PC-3 (cell line): Measurements from ENCODE around the gene FBXL16. TPM values are rescaled to one million over a fixed set of nuclear protein-coding genes. Genes with fewer than 3 reads are reported as not detected.

Source experiments
- ATAC-seq: fragments of 200-7000 bp; cut with Tn5 transposase; 2 replicates; pipeline ENCODE4 v1.9.1; 2020; ENCODE audit warnings: mild to moderate bottlenecking, moderate library complexity
- BruUV-seq: library from RNA; stranded (reverse); fragments of 400-500 nt; replicated peaks from 2 replicates; lab custom pipeline; 2021; lab: Mats Ljungman, UMichigan
- CTCF ChIA-PET: fragments of 300-600 bp; sonication (Branson Sonifier 250); formaldehyde crosslinking; loops from one replicate; lab custom pipeline; 2022; ENCODE audit warnings: antibody characterized with exemption; lab: Charles Lee
- POLR2A ChIA-PET: fragments of 300-600 bp; sonication (Branson Sonifier 250); formaldehyde crosslinking; loops from one replicate; lab custom pipeline; 2022; ENCODE audit warnings: antibody characterized with exemption; ENCODE audit not compliant: unreplicated experiment; lab: Charles Lee
- DNase-seq: peaks from one replicate; pipeline ENCODE4 v3.0.0-alpha.2; 2015
- H2AFZ ChIP-seq: fragments of 300-600 bp; sonication (generic); 2 replicates; pipeline ENCODE4 v1.6.0; 2016; ENCODE audit warnings: antibody characterized with exemption, low read length
- H3F3A ChIP-seq: fragments of 300-600 bp; sonication (generic); one replicate; pipeline ENCODE4 v1.6.0; 2017; ENCODE audit warnings: antibody characterized with exemption, low read length, control low read depth, mild to moderate bottlenecking; ENCODE audit not compliant: unreplicated experiment
- H3K27ac ChIP-seq: fragments of 300-600 bp; sonication (generic); 2 replicates; pipeline ENCODE4 v1.5.1; 2016; ENCODE audit warnings: mild to moderate bottlenecking, low read length
- H3K27me3 ChIP-seq: fragments of 300-600 bp; sonication (generic); 2 replicates; pipeline ENCODE4 v1.6.1; 2016; ENCODE audit warnings: low read length, mixed read lengths
- H3K36me3 ChIP-seq: fragments of 300-600 bp; sonication (generic); 2 replicates; pipeline ENCODE4 v1.6.1; 2016; ENCODE audit warnings: low read depth, mixed run types, low read length, mixed read lengths
- H3K4me1 ChIP-seq: fragments of 300-600 bp; sonication (generic); 2 replicates; pipeline ENCODE4 v1.5.1; 2016; ENCODE audit warnings: low read length; ENCODE audit not compliant: insufficient read depth
- H3K4me2 ChIP-seq: fragments of 300-600 bp; sonication (generic); 2 replicates; pipeline ENCODE4 v1.6.0; 2016; ENCODE audit warnings: low read length
- H3K4me3 ChIP-seq: fragments of 300-600 bp; sonication (generic); 2 replicates; pipeline ENCODE4 v1.5.1; 2016; ENCODE audit warnings: mild to moderate bottlenecking, low read length, mixed read lengths
- H3K79me2 ChIP-seq: fragments of 300-600 bp; sonication (generic); 2 replicates; pipeline ENCODE4 v1.6.1; 2017; ENCODE audit warnings: low read length, mixed read lengths
- H3K9ac ChIP-seq: fragments of 300-600 bp; sonication (generic); 2 replicates; pipeline ENCODE4 v1.6.0; 2016; ENCODE audit warnings: mild to moderate bottlenecking, low read length
- H3K9me2 ChIP-seq: fragments of 300-600 bp; sonication (generic); replicated peaks from 2 replicates; pipeline ENCODE4 v1.6.1; 2016; ENCODE audit warnings: mixed run types, low read length, mixed read lengths
- H3K9me3 ChIP-seq: fragments of 300-600 bp; sonication (generic); 2 replicates; pipeline ENCODE4 v1.6.1; 2016; ENCODE audit warnings: low read length, mixed read lengths
- H4K20me1 ChIP-seq: fragments of 300-600 bp; sonication (generic); 2 replicates; pipeline ENCODE4 v1.6.1; 2016; ENCODE audit warnings: low read length, mixed read lengths
- CTCF ChIP-seq: fragments of 300-600 bp; sonication (generic); conservative IDR thresholded peaks from 2 replicates; pipeline ENCODE4 v1.5.1; 2017; ENCODE audit warnings: antibody characterized with exemption, low read depth, mild to moderate bottlenecking, low read length
- EZH2 ChIP-seq: fragments of 300-600 bp; sonication (generic); IDR thresholded peaks from one replicate; pipeline ENCODE4 v1.6.1; 2017; ENCODE audit warnings: antibody characterized with exemption, mild to moderate bottlenecking, low read length; ENCODE audit not compliant: unreplicated experiment
- EZH2phosphoT487 ChIP-seq: fragments of 300-600 bp; sonication (generic); IDR thresholded peaks from 2 replicates; pipeline ENCODE4 v1.6.1; 2018; ENCODE audit warnings: mild to moderate bottlenecking, antibody characterized with exemption, low read length, borderline replicate concordance
- intact Hi-C: fragments of 100-400 bp; cut with micrococcal nuclease; formaldehyde crosslinking; loops from 2 replicates; pipeline ENCODE4 v1.9.0; 2023
- total RNA-seq: library from RNA; depleted of rRNA; stranded (reverse); fragments of >200 nt; gene quantifications from 2 replicates; pipeline ENCODE4 v1.2.3, GENCODE V29; 2014

FBXL16 gene
- total RNA-seq, 1 experiment from 2014 or later: 7.5 TPM

GRCh38 chr16:716200-716568 lies 10.6 kb upstream of the FBXL16 start:
- Histone ChIP-seq H4K20me1 (peaks cover 8% of the 10 kb centered on the region; the same call in 1 of the 2 replicates), H3K9me3 (no peaks in the 10 kb centered on the region), H3F3A (no peaks in the 10 kb centered on the region), H3K27ac (no peak overlapping the region), H3K9me2 (no peaks in the 10 kb centered on the region), H3K4me2 (peak overlapping the region; percentile 86), H3K9ac (peak overlapping the region; percentile 57), H2AFZ (no peak overlapping the region), H3K4me3 (peak overlapping the region; percentile 71), H3K79me2 (peaks cover 19% of the 10 kb centered on the region), H3K27me3 (no peaks in the 10 kb centered on the region), H3K36me3 (no peaks in the 10 kb centered on the region), H3K4me1 (peaks cover 33% of the 10 kb centered on the region)
- ATAC-seq (no peak), DNase-seq (no peak)
- CTCF ChIA-PET: interaction anchor here (0.6 to 0.8 kb wide), 3 partner anchors 12 to 72 kb away, joined by 3 to 9 read pairs (median 5); partner anchors contain the start of genes CHTF18 and RPUSD1
- TF ChIP-seq EZH2 (no peak), CTCF (no peak), EZH2phosphoT487 (no peak)
- POLR2A ChIA-PET: interaction anchor here (0.6 kb wide), 1 partner anchor 21 kb away, joined by 14 read pairs; no protein-coding TSS in a partner anchor
- TSS peak; percentile 30 for BruUV-seq
- intact Hi-C loops: loop anchor here (10.0 kb wide), 1 partner anchor 69 kb away; the partner anchor contains the start of genes CHTF18 and RPUSD1

GRCh38 chr16:715477-716199 lies 10.0 kb upstream of the FBXL16 start:
- peaks cover 8% of the 10 kb centered on the region; the same call in 1 of the 2 replicates for H4K20me1 ChIP-seq
- no TSS peak for BruUV-seq
- no peak overlapping the region for H3K27ac ChIP-seq
- intact Hi-C loops: loop anchor here (10.0 kb wide), 1 partner anchor 69 kb away; the partner anchor contains the start of genes CHTF18 and RPUSD1
- ChIA-PET POLR2A (interaction anchor here (0.6 kb wide), 1 partner anchor 22 kb away, joined by 14 read pairs; no protein-coding TSS in a partner anchor), CTCF (interaction anchor here (0.6 to 0.8 kb wide), 3 partner anchors 12 to 73 kb away, joined by 3 to 9 read pairs (median 5); partner anchors contain the start of genes CHTF18 and RPUSD1)
- no peaks in the 10 kb centered on the region for H3K27me3 ChIP-seq
- H3K9ac ChIP-seq: peak overlapping the region; percentile 57
- no peaks in the 10 kb centered on the region for H3K9me2 ChIP-seq
- TF ChIP-seq CTCF (no peak), EZH2 (no peak), EZH2phosphoT487 (no peak)
- peak overlapping the region; percentile 86 for H3K4me2 ChIP-seq
- no peaks in the 10 kb centered on the region for H3F3A ChIP-seq
- H3K9me3 ChIP-seq: no peaks in the 10 kb centered on the region
- ATAC-seq (peak; percentile 2), DNase-seq (no peak)
- H2AFZ ChIP-seq: no peak overlapping the region
- H3K79me2 ChIP-seq: peaks cover 19% of the 10 kb centered on the region
- peak overlapping the region; percentile 71 for H3K4me3 ChIP-seq
- H3K36me3 ChIP-seq: no peaks in the 10 kb centered on the region
- H3K4me1 ChIP-seq: peaks cover 34% of the 10 kb centered on the region
